Esophagus squamous epithelium (tissue), 5 donors: ENCODE results near the gene BNC2. TPM values are rescaled to one million over a fixed set of nuclear protein-coding genes. Genes with fewer than 3 reads are reported as not detected.

Source experiments
- DNase-seq: peaks from one replicate; lab custom pipeline; 2025; lab: John Stamatoyannopoulos, UW
- H3K27ac ChIP-seq, 4 donors: fragments of 200-600 bp; sonication (generic); one replicate each; pipeline ENCODE4 v1.5.1; 2016 to 2019; ENCODE audit warnings: mild to moderate bottlenecking in 1 of 4
- H3K27me3 ChIP-seq, 4 donors: fragments of 200-600 bp; sonication (generic); 1 replicate in 3 of 4; 2 replicates in 1 of 4; pipeline versions ENCODE4 v1.5.1 to v1.6.0; 2017 to 2021; ENCODE audit warnings: antibody characterized with exemption in 1 of 4
- H3K36me3 ChIP-seq, 3 donors: fragments of 200-600 bp; sonication (generic); one replicate each; pipeline ENCODE4 v1.5.1; 2016 to 2019
- H3K4me1 ChIP-seq, 3 donors: fragments of 200-600 bp; sonication (generic); one replicate each; pipeline ENCODE4 v1.5.1; 2017 to 2019
- H3K4me3 ChIP-seq, 4 donors: fragments of 200-600 bp; sonication (generic); 1 replicate in 3 of 4; 2 replicates in 1 of 4; pipeline ENCODE4 v1.5.1; 2016 to 2019; ENCODE audit warnings: mild to moderate bottlenecking in 2 of 4, moderate library complexity in 1 of 4
- H3K9me3 ChIP-seq, 3 donors: fragments of 200-600 bp; sonication (generic); one replicate each; pipeline ENCODE4 v1.5.1; 2016 to 2019
- CTCF ChIP-seq, 6 experiments: fragments of 450-650 bp in 4 of 6; fragments of 200-600 bp in 2 of 6; sonication (generic) in 2 of 6; IDR thresholded peaks; one replicate each; pipeline ENCODE4 v1.5.1; 2016 to 2019; ENCODE audit warnings: antibody characterized with exemption in 6 of 6, mild to moderate bottlenecking in 4 of 6, moderate library complexity in 4 of 6
- POLR2A ChIP-seq, 4 donors: fragments of 450-650 bp; IDR thresholded peaks; one replicate each; pipeline ENCODE4 v1.6.1; 2017; ENCODE audit warnings: antibody characterized with exemption in 4 of 4, mild to moderate bottlenecking in 4 of 4, moderate library complexity in 3 of 4
- WGBS, 2 donors: methylation state at CpG; one replicate each; pipeline ENCODE4 v1.1.5; 2018; 5-methylcytosine and 5-hydroxymethylcytosine counted together
- intact Hi-C: fragments of 100-400 bp; cut with DNase I; formaldehyde crosslinking; loops from one replicate; pipeline ENCODE4 v1.15.0; 2022
- total RNA-seq, 4 donors: library from RNA; depleted of rRNA; stranded (reverse); fragments of >200 nt; gene quantifications; one replicate each; pipeline ENCODE4 v1.1.0, GENCODE V29; 2016
- donor health status: DM: yes; HTN: yes; CAD: no.

The BNC2 gene
- total RNA-seq, 4 donors from 2014 or later: 3.6 to 41.8 (median 8.5) TPM

- Histone ChIP-seq H3K36me3 (peaks cover 0 to 5% (median 0%) of the 10 kb centered on the region in 3 donors), H3K4me1 (peaks cover 0 to 6% (median 0%) of the 10 kb centered on the region in 3 donors), H3K27me3 (no peaks in the 10 kb centered on the region), H3K27ac (no peak overlapping the region), H3K4me3 (no peak overlapping the region), H3K9me3 (no peaks in the 10 kb centered on the region)
- TF ChIP-seq POLR2A (IDR thresholded peaks at IDR 0.05): no peak
- no peak for TF ChIP-seq CTCF (IDR thresholded peaks at IDR 0.05)
- no peak for DNase-seq
- 87 to 95% methylated on average over 2 to 3 of the region's 3 CpGs for WGBS, 2 donors
- intact Hi-C loops: no loop called here
Measured at GRCh38 chr9:16431666-16432392, 438.6 kb downstream of the BNC2 start.

- intact Hi-C loops: no loop called here
- Histone ChIP-seq H3K9me3 (no peaks in the 10 kb centered on the region), H3K27me3 (no peaks in the 10 kb centered on the region), H3K4me3 (no peak overlapping the region), H3K27ac (no peak overlapping the region), H3K4me1 (peaks cover 0 to 21% (median 0%) of the 10 kb centered on the region in 3 donors), H3K36me3 (no peaks in the 10 kb centered on the region)
- WGBS, 2 donors: 41 to 63% methylated on average over 5 of the region's 5 CpGs
- TF ChIP-seq POLR2A (IDR thresholded peaks at IDR 0.05) (no peak), CTCF (IDR thresholded peaks at IDR 0.05) (no peak)
- DNase-seq: no peak
Measured at GRCh38 chr9:16429671-16430070, 440.8 kb downstream of the BNC2 start.

- intact Hi-C loops: no loop called here
- Histone ChIP-seq H3K4me3 (no peak overlapping the region), H3K9me3 (no peaks in the 10 kb centered on the region), H3K27ac (no peak overlapping the region), H3K36me3 (no peaks in the 10 kb centered on the region), H3K27me3 (no peaks in the 10 kb centered on the region), H3K4me1 (peaks cover 0 to 21% (median 0%) of the 10 kb centered on the region in 3 donors)
- no peak for DNase-seq
- TF ChIP-seq CTCF (IDR thresholded peaks at IDR 0.05): no peak
- TF ChIP-seq POLR2A (IDR thresholded peaks at IDR 0.05): no peak
- 86 to 92% methylated on average over 6 of the region's 6 CpGs for WGBS, 2 donors
Measured at GRCh38 chr9:16427873-16428427, 442.5 kb downstream of the BNC2 start.

- H3K27ac ChIP-seq: no peak overlapping the region
- H3K36me3 ChIP-seq: no peaks in the 10 kb centered on the region
- intact Hi-C loops: no loop called here
- H3K9me3 ChIP-seq: no peaks in the 10 kb centered on the region
- no peak for DNase-seq
- H3K4me3 ChIP-seq: no peak overlapping the region
- TF ChIP-seq CTCF (IDR thresholded peaks at IDR 0.05): no peak
- no peak for TF ChIP-seq POLR2A (IDR thresholded peaks at IDR 0.05)
- WGBS, 2 donors: 38 to 39% methylated on average over 2 of the region's 2 CpGs
- H3K4me1 ChIP-seq: peaks cover 0 to 21% (median 0%) of the 10 kb centered on the region in 3 donors
- no peaks in the 10 kb centered on the region for H3K27me3 ChIP-seq
Measured at GRCh38 chr9:16426716-16427115, 443.8 kb downstream of the BNC2 start.

GRCh38 chr9:16425562-16426231 lies 444.8 kb downstream of the BNC2 start:
- Histone ChIP-seq H3K27me3 (no peaks in the 10 kb centered on the region), H3K4me3 (no peak overlapping the region), H3K4me1 (peaks cover 0 to 21% (median 0%) of the 10 kb centered on the region in 3 donors), H3K36me3 (no peaks in the 10 kb centered on the region), H3K27ac (no peak overlapping the region), H3K9me3 (no peaks in the 10 kb centered on the region)
- intact Hi-C loops: no loop called here
- no peak for TF ChIP-seq CTCF (IDR thresholded peaks at IDR 0.05)
- TF ChIP-seq POLR2A (IDR thresholded peaks at IDR 0.05): no peak
- WGBS, 2 donors: 65 to 72% methylated on average over 8 of the region's 8 CpGs
- no peak for DNase-seq
